Trophoblast cell (in vitro differentiated cells and primary cell): ENCODE results near the gene PRSS21.

ENCODE experiments used
- DNase-seq, 2 donors: peaks; one replicate each; pipeline ENCODE4 v3.0.0-alpha.2; 2016
- H2AFZ ChIP-seq: 2 replicates; pipeline ENCODE4 v1.6.1; 2013; ENCODE audit warnings: low read length, moderate library complexity, mild to moderate bottlenecking; ENCODE audit not compliant: insufficient read depth, poor library complexity
- H2AK5ac ChIP-seq: 2 replicates; pipeline ENCODE4 v1.6.1; 2013; ENCODE audit warnings: mild to moderate bottlenecking, low read length
- H2BK120ac ChIP-seq: 2 replicates; pipeline ENCODE4 v1.6.1; 2013; ENCODE audit warnings: low read length, mild to moderate bottlenecking, moderate library complexity; ENCODE audit not compliant: insufficient read depth, poor library complexity
- H2BK12ac ChIP-seq: 2 replicates; pipeline ENCODE4 v1.6.1; 2013; ENCODE audit warnings: mild to moderate bottlenecking, low read length, moderate library complexity
- H2BK5ac ChIP-seq: 2 replicates; pipeline ENCODE4 v1.6.1; 2013; ENCODE audit warnings: low read length, low read depth, moderate library complexity, mild to moderate bottlenecking; ENCODE audit not compliant: poor library complexity
- H3K14ac ChIP-seq: 2 replicates; pipeline ENCODE4 v1.6.1; 2013; ENCODE audit warnings: mild to moderate bottlenecking, low read length
- H3K18ac ChIP-seq: 2 replicates; pipeline ENCODE4 v1.6.1; 2013; ENCODE audit warnings: mild to moderate bottlenecking, low read length
- H3K23ac ChIP-seq: 2 replicates; pipeline ENCODE4 v1.6.1; 2013; ENCODE audit warnings: low read length
- H3K27ac ChIP-seq: 2 replicates; pipeline ENCODE4 v1.5.1; 2013; ENCODE audit warnings: low read depth, mild to moderate bottlenecking, inconsistent platforms, low read length, moderate library complexity
- H3K27me3 ChIP-seq: 2 replicates; pipeline ENCODE4 v1.6.1; 2013; ENCODE audit warnings: inconsistent platforms, mild to moderate bottlenecking, low read length, moderate library complexity; ENCODE audit not compliant: insufficient read depth
- H3K36me3 ChIP-seq, 2 experiments: 1 replicate in 1 of 2; 2 replicates in 1 of 2; pipeline ENCODE4 v1.6.1; 2013; ENCODE audit warnings: low read length in 2 of 2, mild to moderate bottlenecking in 2 of 2, moderate library complexity in 1 of 2; ENCODE audit not compliant: insufficient read depth in 2 of 2, control insufficient read depth in 1 of 2
- H3K4ac ChIP-seq: 2 replicates; pipeline ENCODE4 v1.6.1; 2013; ENCODE audit warnings: low read depth, mild to moderate bottlenecking, low read length, moderate library complexity
- H3K4me1 ChIP-seq, 2 experiments: 1 replicate in 1 of 2; 2 replicates in 1 of 2; pipeline ENCODE4 v1.6.1; 2013; ENCODE audit warnings: low read length in 2 of 2, mild to moderate bottlenecking in 2 of 2, moderate library complexity in 1 of 2; ENCODE audit not compliant: insufficient read depth in 2 of 2, control insufficient read depth in 1 of 2
- H3K4me2 ChIP-seq: 2 replicates; pipeline ENCODE4 v1.6.1; 2013; ENCODE audit warnings: inconsistent platforms, mild to moderate bottlenecking, low read length, moderate library complexity
- H3K4me3 ChIP-seq: 2 replicates; pipeline ENCODE4 v1.5.1; 2013; ENCODE audit warnings: mild to moderate bottlenecking, low read depth, low read length, inconsistent platforms
- H3K79me1 ChIP-seq: one replicate; pipeline ENCODE4 v1.6.1; 2013; ENCODE audit warnings: low read length
- H3K79me2 ChIP-seq: 2 replicates; pipeline ENCODE4 v1.6.1; 2013; ENCODE audit warnings: low read length, mild to moderate bottlenecking; ENCODE audit not compliant: control insufficient read depth, insufficient read depth, poor library complexity
- H3K9ac ChIP-seq: 2 replicates; pipeline ENCODE4 v1.6.1; 2013; ENCODE audit warnings: mild to moderate bottlenecking, low read length
- H3K9me3 ChIP-seq: 2 replicates; pipeline ENCODE4 v1.6.1; 2013; ENCODE audit warnings: low read depth, mild to moderate bottlenecking, control low read depth, inconsistent platforms, low read length; ENCODE audit not compliant: insufficient read depth
- H4K12ac ChIP-seq: 2 replicates; pipeline ENCODE4 v1.6.1; 2013; ENCODE audit warnings: low read depth, mild to moderate bottlenecking, low read length, moderate library complexity
- H4K8ac ChIP-seq: 2 replicates; pipeline ENCODE4 v1.6.1; 2013; ENCODE audit warnings: low read depth, mild to moderate bottlenecking, low read length, moderate library complexity
- H4K91ac ChIP-seq: one replicate; pipeline ENCODE4 v1.6.1; 2013; ENCODE audit warnings: low read depth, mild to moderate bottlenecking, low read length, moderate library complexity
- WGBS: extraction: QIAGEN DNeasy Blood & Tissue Kit; methylation state at CpG from one replicate; pipeline ENCODE4 v1.1.7; 2013; ENCODE audit warnings: missing lambda C conversion rate; ENCODE audit not compliant: insufficient read length, insufficient coverage; ENCODE audit errors: extremely low coverage; 5-methylcytosine and 5-hydroxymethylcytosine counted together

Gene PRSS21

GRCh38 chr16:2840914-2841313 lies 23.9 kb downstream of the PRSS21 start:
- Histone ChIP-seq H3K14ac (no peak overlapping the region), H2BK5ac (no peak overlapping the region)

DNA sequence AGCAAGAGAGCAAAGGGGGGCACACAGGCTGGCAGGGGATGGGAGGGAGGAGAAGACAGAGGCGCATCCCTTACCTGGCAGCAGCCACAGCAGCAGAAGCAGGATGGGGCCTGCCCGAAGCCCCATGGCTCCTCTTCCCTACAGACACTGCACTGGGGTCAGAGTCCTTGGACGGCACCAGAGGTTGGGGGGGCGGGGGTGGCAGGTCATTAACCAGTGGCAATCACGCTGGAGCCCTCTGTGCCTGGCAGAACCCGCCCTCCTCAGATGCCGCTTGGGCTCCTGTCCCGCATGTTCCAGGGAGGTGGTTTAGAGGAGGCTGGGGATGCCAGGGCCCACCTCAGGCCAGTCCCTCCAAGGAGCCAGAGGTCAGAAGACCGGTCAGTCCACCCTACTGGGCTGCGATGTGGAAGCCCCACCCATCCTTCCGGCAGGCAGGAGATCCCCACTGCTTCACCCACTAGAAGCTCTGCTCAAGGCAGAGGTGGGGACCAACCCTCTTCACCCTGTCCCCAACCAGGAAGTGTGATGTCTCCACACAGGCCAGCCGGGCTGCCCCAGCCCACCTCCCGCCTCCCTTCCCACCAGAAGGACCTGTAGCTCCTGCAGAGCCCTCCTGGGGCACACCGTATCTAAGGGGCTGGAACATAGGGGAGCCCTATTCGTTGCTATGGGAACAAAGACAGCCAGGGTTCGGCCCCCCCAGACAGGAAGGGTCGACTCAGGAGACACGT lies 24.7 kb downstream of the PRSS21 start:
- no peak overlapping the region for H3K23ac ChIP-seq
- H3K4ac ChIP-seq = no peak overlapping the region
- WGBS = no CpG with 5 or more reads among the region's 18 CpGs
- H2AK5ac ChIP-seq = no peak overlapping the region
- H3K4me3 ChIP-seq = no peak overlapping the region
- no peak for DNase-seq
- H2BK12ac ChIP-seq = no peak overlapping the region
- H2BK120ac ChIP-seq = no peak overlapping the region
- no peak overlapping the region for H2BK5ac ChIP-seq
- H3K9ac ChIP-seq = no peak overlapping the region
- H3K4me2 ChIP-seq = no peak overlapping the region
- peaks cover 0 to under 1% of the 10 kb centered on the region in 2 experiments for H3K4me1 ChIP-seq
- H4K91ac ChIP-seq = no peak overlapping the region
- H2AFZ ChIP-seq = no peak overlapping the region
- no peaks in the 10 kb centered on the region for H3K79me2 ChIP-seq
- no peaks in the 10 kb centered on the region for H3K27me3 ChIP-seq
- H3K36me3 ChIP-seq = no peaks in the 10 kb centered on the region
- H4K12ac ChIP-seq = no peak overlapping the region
- peaks cover 1% of the 10 kb centered on the region for H3K9me3 ChIP-seq
- no peak overlapping the region for H3K14ac ChIP-seq
- H3K18ac ChIP-seq = no peak overlapping the region
- H3K27ac ChIP-seq = no peak overlapping the region
- H3K79me1 ChIP-seq = no peaks in the 10 kb centered on the region
- H4K8ac ChIP-seq = no peak overlapping the region

More at GRCh38 chr16:2840914-2841313, 23.9 kb downstream of the PRSS21 start:
- no peak overlapping the region for H2BK120ac ChIP-seq
- no peak overlapping the region for H2AFZ ChIP-seq
- WGBS = no CpG with 5 or more reads among the region's 12 CpGs
- no peak overlapping the region for H3K4me3 ChIP-seq
- no peak overlapping the region for H4K8ac ChIP-seq
- H4K12ac ChIP-seq = no peak overlapping the region
- no peaks in the 10 kb centered on the region for H3K79me2 ChIP-seq
- peaks cover 1% of the 10 kb centered on the region for H3K9me3 ChIP-seq
- no peak overlapping the region for H3K23ac ChIP-seq
- no peak overlapping the region for H3K4me2 ChIP-seq
- no peak overlapping the region for H4K91ac ChIP-seq
- H3K4me1 ChIP-seq = peaks cover 5 to 9% of the 10 kb centered on the region in 2 experiments
- DNase-seq = no peak
- no peak overlapping the region for H3K18ac ChIP-seq
- H3K27me3 ChIP-seq = no peaks in the 10 kb centered on the region
- no peak overlapping the region for H3K4ac ChIP-seq
- H3K36me3 ChIP-seq = no peaks in the 10 kb centered on the region
- no peak overlapping the region for H3K27ac ChIP-seq
- H2AK5ac ChIP-seq = no peak overlapping the region
- no peaks in the 10 kb centered on the region for H3K79me1 ChIP-seq
- H2BK12ac ChIP-seq = no peak overlapping the region
- H3K9ac ChIP-seq = no peak overlapping the region

GRCh38 chr16:2842340-2843000 lies 25.4 kb downstream of the PRSS21 start:
- peaks cover 1% of the 10 kb centered on the region for H3K9me3 ChIP-seq
- H3K79me2 ChIP-seq = no peaks in the 10 kb centered on the region
- H2BK5ac ChIP-seq = no peak overlapping the region
- H3K14ac ChIP-seq = no peak overlapping the region
- no peak overlapping the region for H3K18ac ChIP-seq
- H3K9ac ChIP-seq = no peak overlapping the region
- DNase-seq = peak; percentile 70 to 92
- no peak overlapping the region for H4K8ac ChIP-seq
- no peak overlapping the region for H3K27ac ChIP-seq
- H3K79me1 ChIP-seq = no peaks in the 10 kb centered on the region
- no peak overlapping the region for H4K91ac ChIP-seq
- H3K4ac ChIP-seq = no peak overlapping the region
- H3K4me3 ChIP-seq = no peak overlapping the region
- H4K12ac ChIP-seq = no peak overlapping the region
- no peaks in the 10 kb centered on the region for H3K36me3 ChIP-seq
- no peaks in the 10 kb centered on the region for H3K4me1 ChIP-seq
- no peak overlapping the region for H2AFZ ChIP-seq
- H3K27me3 ChIP-seq = no peaks in the 10 kb centered on the region
- H3K4me2 ChIP-seq = no peak overlapping the region
- H3K23ac ChIP-seq = no peak overlapping the region
- no peak overlapping the region for H2BK120ac ChIP-seq
- H2AK5ac ChIP-seq = no peak overlapping the region
- WGBS = no CpG with 5 or more reads among the region's 40 CpGs
- H2BK12ac ChIP-seq = no peak overlapping the region

DNA sequence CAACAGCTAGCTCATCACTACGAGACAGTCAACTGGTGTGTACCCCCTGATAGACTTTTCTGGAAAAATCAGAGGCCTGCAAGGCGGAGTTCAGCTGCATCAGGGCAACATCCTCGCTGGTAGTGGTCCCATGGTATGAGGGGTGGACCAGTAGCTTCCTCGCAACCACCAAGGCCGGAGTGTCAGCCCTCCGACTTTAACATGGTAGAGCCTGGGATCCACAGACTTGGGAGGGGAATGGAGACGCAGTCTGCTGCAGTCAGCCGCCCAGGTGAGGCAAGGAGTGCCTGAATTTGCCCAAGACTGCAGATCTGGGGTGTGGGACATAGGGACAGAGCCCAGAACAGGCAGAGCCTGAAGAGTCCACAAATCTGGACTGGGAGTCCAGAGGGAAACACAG lies 26.5 kb downstream of the PRSS21 start:
- no CpG with 5 or more reads among the region's 8 CpGs for WGBS
- Histone ChIP-seq H2BK120ac (no peak overlapping the region), H4K8ac (no peak overlapping the region), H3K79me2 (no peaks in the 10 kb centered on the region), H3K9me3 (peaks cover 1% of the 10 kb centered on the region), H3K9ac (no peak overlapping the region), H2BK12ac (no peak overlapping the region), H3K14ac (no peak overlapping the region), H4K12ac (no peak overlapping the region), H3K4me3 (no peak overlapping the region), H3K27me3 (no peaks in the 10 kb centered on the region), H3K27ac (no peak overlapping the region), H3K36me3 (no peaks in the 10 kb centered on the region), H2BK5ac (no peak overlapping the region), H3K4me2 (no peak overlapping the region), H3K23ac (no peak overlapping the region), H3K4ac (no peak overlapping the region), H3K4me1 (no peaks in the 10 kb centered on the region), H4K91ac (no peak overlapping the region), H3K79me1 (no peaks in the 10 kb centered on the region), H2AFZ (no peak overlapping the region), H2AK5ac (no peak overlapping the region), H3K18ac (no peak overlapping the region)
- DNase-seq = no peak
